Right lobe of liver (tissue), 4 donors: ENCODE data around the gene GRIFIN.

Experiments
- CTCF ChIP-seq, 4 donors: fragments of 200-600 bp in 3 of 4; fragments of 450-650 bp in 1 of 4; IDR thresholded peaks; one replicate each; pipeline versions ENCODE4 v1.5.1 to v1.8.0; 2016 to 2022; ENCODE audit warnings: antibody characterized with exemption in 4 of 4, mild to moderate bottlenecking in 2 of 4
- POLR2A ChIP-seq: fragments of 450-650 bp; IDR thresholded peaks from one replicate; pipeline ENCODE4 v1.6.1; 2017; ENCODE audit warnings: antibody characterized with exemption, mild to moderate bottlenecking
- donor health status: DM: no; HTN: no; CAD: no.
- donor health status: DM: no; HTN: no; CAD: no.
- donor health status: DM: no; HTN: yes; CAD: no.

DNA sequence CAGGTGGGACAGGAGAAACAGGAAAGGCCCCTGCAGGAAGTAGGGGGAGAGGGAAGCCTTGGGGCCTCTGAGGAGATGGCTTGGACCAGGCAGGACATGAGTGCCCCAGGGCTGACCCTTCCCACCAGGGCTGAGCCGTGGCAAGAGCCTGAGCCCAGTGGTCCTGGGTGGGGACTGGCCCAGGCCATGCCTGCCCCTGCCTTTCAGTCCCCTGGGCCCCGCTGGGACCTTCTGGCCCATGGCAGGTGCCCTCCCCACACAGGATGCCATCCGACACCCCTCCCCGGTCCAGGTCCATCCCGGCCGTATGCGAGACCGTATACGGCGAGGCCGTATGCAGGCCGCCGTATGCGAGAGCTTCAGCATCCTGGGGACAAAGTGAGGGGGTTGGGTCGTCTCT lies 2.0 kb downstream of the GRIFIN start:
- TF ChIP-seq CTCF (IDR thresholded peaks at IDR 0.05) (no peak), POLR2A (no peak)
